ENCODE measurements around the gene ESRRA.

ESRRA gene

DNA sequence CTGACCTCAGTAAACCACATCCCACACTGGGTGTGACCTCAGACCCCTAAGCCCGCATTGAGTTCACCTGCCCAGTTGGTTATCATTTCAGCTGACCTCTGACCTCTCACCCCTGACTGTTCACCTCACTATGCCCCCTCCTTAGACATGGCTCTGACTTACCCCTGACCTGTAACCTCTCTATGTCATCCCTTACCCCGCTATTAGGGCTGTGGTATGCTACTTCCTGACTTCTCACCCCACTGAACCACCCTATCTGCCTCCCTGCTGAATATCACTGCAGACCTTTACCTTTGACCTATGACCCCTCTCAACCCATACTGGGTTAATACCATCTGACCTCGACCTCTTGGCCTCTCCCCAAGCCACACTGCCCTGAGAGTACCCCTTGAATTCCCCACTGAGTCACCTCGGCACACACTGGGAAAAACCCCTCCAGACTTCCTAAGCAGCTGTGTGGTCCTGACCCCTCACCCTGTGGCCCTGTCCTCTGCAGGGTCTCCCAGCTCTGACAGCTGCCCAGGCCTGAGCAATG, 45.7 kb upstream of the ESRRA start:
- Histone ChIP-seq H3K4me1 (ENCODE audit: control insufficient read depth in 2 of 2, insufficient read depth in 1 of 2, low read depth in 1 of 2, low read length in 2 of 2) (peaks cover 0 to 4% of the 10 kb centered on the region in 2 donors), H3K79me1 (ENCODE audit: low read depth, low read length) (peaks cover 3% of the 10 kb centered on the region), H3K27me3 (ENCODE audit: control insufficient read depth in 3 of 3, insufficient read depth in 3 of 3, low read depth in 1 of 3, low read length in 3 of 3) (no peaks in the 10 kb centered on the region), H3K27ac (replicated peaks; ENCODE audit: low read length) (no peak overlapping the region), H3K9me3 (replicated peaks in 1 of 2; ENCODE audit: control insufficient read depth in 2 of 2, insufficient read depth in 1 of 2, low read depth in 1 of 2, low read length in 2 of 2) (no peaks in the 10 kb centered on the region), H3K9ac (ENCODE audit: low read depth, low read length, poor library complexity) (no peak overlapping the region), H3K14ac (ENCODE audit: low read length) (no peak overlapping the region), H3K4me3 (ENCODE audit: low read length in 2 of 2) (peak overlapping the region in 1 of 2 donors; percentile 43), H2BK15ac (ENCODE audit: low read length) (no peak overlapping the region), H2BK120ac (ENCODE audit: low read depth, low read length) (peak overlapping the region; percentile 31), H3K4ac (ENCODE audit: low read length) (no peak overlapping the region), H2BK12ac (ENCODE audit: low read length) (no peak overlapping the region), H2AFZ (ENCODE audit: low read length) (no peak overlapping the region), H3K18ac (ENCODE audit: low read length) (no peak overlapping the region), H4K8ac (ENCODE audit: low read depth, low read length) (no peak overlapping the region), H2AK5ac (ENCODE audit: low read depth, low read length) (no peak overlapping the region), H3K4me2 (ENCODE audit: insufficient read depth, low read length, poor library complexity, severe bottlenecking) (no peak overlapping the region), H3K36me3 (replicated peaks in 1 of 2; ENCODE audit: control insufficient read depth in 2 of 2, insufficient read depth in 2 of 2, low read length in 2 of 2) (peaks cover 42 to 87% of the 10 kb centered on the region in 2 donors), H2BK5ac (ENCODE audit: low read length) (no peak overlapping the region), H3K23ac (ENCODE audit: low read depth, low read length, poor library complexity) (no peak overlapping the region), H4K91ac (ENCODE audit: low read depth, low read length, poor library complexity) (no peak overlapping the region)
- DNase-seq (ENCODE audit: low spot score): no peak
- no CpG with 5 or more reads among the region's 4 CpGs for WGBS, 2 donors (ENCODE audit: extremely low coverage in 2 of 2, insufficient read length in 2 of 2, insufficient replicate concordance in 1 of 2)

GRCh38 chr11:64260147-64260708, 45.1 kb upstream of the ESRRA start:
- DNase-seq (ENCODE audit: low spot score): no peak
- Histone ChIP-seq H3K79me1 (ENCODE audit: low read depth, low read length) (peaks cover 3% of the 10 kb centered on the region), H3K4ac (ENCODE audit: low read length) (no peak overlapping the region), H3K27ac (replicated peaks; ENCODE audit: low read length) (no peak overlapping the region), H4K8ac (ENCODE audit: low read depth, low read length) (no peak overlapping the region), H3K9ac (ENCODE audit: low read depth, low read length, poor library complexity) (no peak overlapping the region), H2BK5ac (ENCODE audit: low read length) (no peak overlapping the region), H3K9me3 (replicated peaks in 1 of 2; ENCODE audit: control insufficient read depth in 2 of 2, insufficient read depth in 1 of 2, low read depth in 1 of 2, low read length in 2 of 2) (no peaks in the 10 kb centered on the region), H2BK15ac (ENCODE audit: low read length) (no peak overlapping the region), H3K23ac (ENCODE audit: low read depth, low read length, poor library complexity) (no peak overlapping the region), H4K91ac (ENCODE audit: low read depth, low read length, poor library complexity) (no peak overlapping the region), H2BK120ac (ENCODE audit: low read depth, low read length) (no peak overlapping the region), H3K4me1 (ENCODE audit: control insufficient read depth in 2 of 2, insufficient read depth in 1 of 2, low read depth in 1 of 2, low read length in 2 of 2) (peaks cover 0 to 4% of the 10 kb centered on the region in 2 donors), H2AK5ac (ENCODE audit: low read depth, low read length) (no peak overlapping the region), H2AFZ (ENCODE audit: low read length) (no peak overlapping the region), H3K14ac (ENCODE audit: low read length) (no peak overlapping the region), H3K27me3 (ENCODE audit: control insufficient read depth in 3 of 3, insufficient read depth in 3 of 3, low read depth in 1 of 3, low read length in 3 of 3) (no peaks in the 10 kb centered on the region), H3K4me3 (ENCODE audit: low read length in 2 of 2) (no peak overlapping the region), H3K36me3 (replicated peaks in 1 of 2; ENCODE audit: control insufficient read depth in 2 of 2, insufficient read depth in 2 of 2, low read length in 2 of 2) (peaks cover 42 to 83% of the 10 kb centered on the region in 2 donors), H3K4me2 (ENCODE audit: insufficient read depth, low read length, poor library complexity, severe bottlenecking) (no peak overlapping the region), H3K18ac (ENCODE audit: low read length) (no peak overlapping the region), H2BK12ac (ENCODE audit: low read length) (no peak overlapping the region)
- no CpG with 5 or more reads among the region's 6 CpGs for WGBS, 2 donors (ENCODE audit: extremely low coverage in 2 of 2, insufficient read length in 2 of 2, insufficient replicate concordance in 1 of 2)

- Histone ChIP-seq H2BK15ac (ENCODE audit: low read length) (no peak overlapping the region), H3K14ac (ENCODE audit: low read length) (peak overlapping the region; percentile 8), H3K9me3 (replicated peaks in 1 of 2; ENCODE audit: control insufficient read depth in 2 of 2, insufficient read depth in 1 of 2, low read depth in 1 of 2, low read length in 2 of 2) (no peaks in the 10 kb centered on the region), H3K27me3 (ENCODE audit: control insufficient read depth in 3 of 3, insufficient read depth in 3 of 3, low read depth in 1 of 3, low read length in 3 of 3) (no peaks in the 10 kb centered on the region), H2BK120ac (ENCODE audit: low read depth, low read length) (no peak overlapping the region), H4K8ac (ENCODE audit: low read depth, low read length) (no peak overlapping the region), H3K9ac (ENCODE audit: low read depth, low read length, poor library complexity) (peak overlapping the region; percentile 4), H2BK5ac (ENCODE audit: low read length) (peak overlapping the region; percentile 53), H3K79me1 (ENCODE audit: low read depth, low read length) (peaks cover 3% of the 10 kb centered on the region), H4K91ac (ENCODE audit: low read depth, low read length, poor library complexity) (no peak overlapping the region), H3K27ac (replicated peaks; ENCODE audit: low read length) (no peak overlapping the region), H3K4me2 (ENCODE audit: insufficient read depth, low read length, poor library complexity, severe bottlenecking) (no peak overlapping the region), H2AK5ac (ENCODE audit: low read depth, low read length) (no peak overlapping the region), H3K4ac (ENCODE audit: low read length) (no peak overlapping the region), H3K18ac (ENCODE audit: low read length) (no peak overlapping the region), H2BK12ac (ENCODE audit: low read length) (no peak overlapping the region), H3K36me3 (replicated peaks in 1 of 2; ENCODE audit: control insufficient read depth in 2 of 2, insufficient read depth in 2 of 2, low read length in 2 of 2) (peaks cover 46 to 85% of the 10 kb centered on the region in 2 donors), H3K4me1 (ENCODE audit: control insufficient read depth in 2 of 2, insufficient read depth in 1 of 2, low read depth in 1 of 2, low read length in 2 of 2) (peaks cover 0 to 4% of the 10 kb centered on the region in 2 donors), H3K23ac (ENCODE audit: low read depth, low read length, poor library complexity) (peak overlapping the region; percentile 12), H2AFZ (ENCODE audit: low read length) (no peak overlapping the region), H3K4me3 (ENCODE audit: low read length in 2 of 2) (no peak overlapping the region)
- WGBS, 2 donors (ENCODE audit: extremely low coverage in 2 of 2, insufficient read length in 2 of 2, insufficient replicate concordance in 1 of 2): no CpG with 5 or more reads among the region's 18 CpGs
- DNase-seq (ENCODE audit: low spot score): no peak
Observed at GRCh38 chr11:64261556-64262080, 43.7 kb upstream of the ESRRA start.

DNA sequence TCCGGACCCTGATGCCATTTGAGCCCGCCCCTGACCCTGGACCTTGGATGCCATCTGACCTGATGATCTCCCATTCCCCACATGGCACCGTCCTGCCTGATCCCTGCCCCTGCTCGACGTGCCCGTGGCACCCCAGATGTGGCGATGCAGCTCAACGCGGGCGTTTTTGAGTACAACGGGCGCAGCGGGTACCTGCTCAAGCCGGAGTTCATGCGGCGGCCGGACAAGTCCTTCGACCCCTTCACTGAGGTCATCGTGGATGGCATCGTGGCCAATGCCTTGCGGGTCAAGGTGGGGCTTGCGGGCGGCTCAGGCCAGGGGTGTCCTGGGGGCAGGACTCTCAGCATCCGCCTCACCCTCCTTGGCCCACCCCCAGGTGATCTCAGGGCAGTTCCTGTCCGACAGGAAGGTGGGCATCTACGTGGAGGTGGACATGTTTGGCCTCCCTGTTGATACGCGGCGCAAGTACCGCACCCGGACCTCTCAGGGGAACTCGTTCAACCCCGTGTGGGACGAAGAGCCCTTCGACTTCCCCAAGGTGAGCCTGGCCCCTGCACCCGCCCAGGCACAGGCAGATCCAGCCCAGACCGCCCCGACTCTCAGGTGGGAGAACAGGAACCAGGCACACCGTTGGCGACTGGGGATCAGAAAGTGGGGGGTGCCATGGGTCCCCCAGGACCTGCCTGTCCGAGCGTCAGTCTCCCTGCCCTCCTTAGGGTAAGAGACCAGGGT, 42.9 kb upstream of the ESRRA start:
- H3K4me1 ChIP-seq (ENCODE audit: control insufficient read depth in 2 of 2, insufficient read depth in 1 of 2, low read depth in 1 of 2, low read length in 2 of 2): peaks cover 0 to 4% of the 10 kb centered on the region in 2 donors
- peak overlapping the region; percentile 70 for H3K9ac ChIP-seq (ENCODE audit: low read depth, low read length, poor library complexity)
- no peak overlapping the region for H3K23ac ChIP-seq (ENCODE audit: low read depth, low read length, poor library complexity)
- H2AFZ ChIP-seq (ENCODE audit: low read length): no peak overlapping the region
- no peak overlapping the region for H3K4me2 ChIP-seq (ENCODE audit: insufficient read depth, low read length, poor library complexity, severe bottlenecking)
- WGBS, 2 donors (ENCODE audit: extremely low coverage in 2 of 2, insufficient read length in 2 of 2, insufficient replicate concordance in 1 of 2): no CpG with 5 or more reads among the region's 42 CpGs
- no peak overlapping the region for H2BK15ac ChIP-seq (ENCODE audit: low read length)
- H3K14ac ChIP-seq (ENCODE audit: low read length): no peak overlapping the region
- no peak overlapping the region for H3K27ac ChIP-seq (replicated peaks; ENCODE audit: low read length)
- H3K79me1 ChIP-seq (ENCODE audit: low read depth, low read length): peaks cover 3% of the 10 kb centered on the region
- peak overlapping the region; percentile 70 for H2AK5ac ChIP-seq (ENCODE audit: low read depth, low read length)
- no peak overlapping the region for H2BK5ac ChIP-seq (ENCODE audit: low read length)
- peak overlapping the region; percentile 17 for H3K18ac ChIP-seq (ENCODE audit: low read length)
- peak overlapping the region; percentile 43 for H4K8ac ChIP-seq (ENCODE audit: low read depth, low read length)
- H3K4me3 ChIP-seq (ENCODE audit: low read length in 2 of 2): no peak overlapping the region
- no peak for DNase-seq (ENCODE audit: low spot score)
- H4K91ac ChIP-seq (ENCODE audit: low read depth, low read length, poor library complexity): no peak overlapping the region
- H2BK12ac ChIP-seq (ENCODE audit: low read length): no peak overlapping the region
- no peaks in the 10 kb centered on the region for H3K27me3 ChIP-seq (ENCODE audit: control insufficient read depth in 3 of 3, insufficient read depth in 3 of 3, low read depth in 1 of 3, low read length in 3 of 3)
- H2BK120ac ChIP-seq (ENCODE audit: low read depth, low read length): no peak overlapping the region
- no peak overlapping the region for H3K4ac ChIP-seq (ENCODE audit: low read length)
- H3K9me3 ChIP-seq (replicated peaks in 1 of 2; ENCODE audit: control insufficient read depth in 2 of 2, insufficient read depth in 1 of 2, low read depth in 1 of 2, low read length in 2 of 2): no peaks in the 10 kb centered on the region
- peaks cover 45 to 84% of the 10 kb centered on the region in 2 donors for H3K36me3 ChIP-seq (replicated peaks in 1 of 2; ENCODE audit: control insufficient read depth in 2 of 2, insufficient read depth in 2 of 2, low read length in 2 of 2)
